H1 (cell line): ENCODE measurements around the gene BMI1. TPM values are rescaled to one million over a fixed set of nuclear protein-coding genes. Genes with fewer than 3 reads are reported as not detected.

Experiments
- polyA plus RNA-seq, 7 experiments: library from polyadenylated mRNA; depleted of rRNA in 3 of 7; stranded (reverse) in 5 of 7; unstranded in 2 of 7; fragments of >200 nt in 5 of 7; fragments of 200-250 nt in 2 of 7; gene quantifications; 1 replicate in 5 of 7; 2 replicates in 1 of 7; 4 replicates in 1 of 7; pipeline versions ENCODE4 v1.2.1 to v1.2.3, GENCODE V29; 2011 to 2013; ENCODE audit warnings: missing spikeins in 2 of 7, mixed read lengths in 2 of 7
- total RNA-seq: library from RNA; stranded (reverse); fragmentation: NEBNext Ultra II Directional; extraction: Animal tissue kit (Norgen Biotek cat#: 25700); gene quantifications from 2 replicates; pipeline ENCODE4 v1.2.1, GENCODE V29; 2021
- TF ChIP-seq, protein P1 (sequence below): IDR thresholded peaks from 2 replicates; pipeline ENCODE4 v1.6.1; 2012; ENCODE audit warnings: inconsistent platforms

The BMI1 gene
- total and polyA plus RNA-seq, 2 of the 8 experiments (the other 6 are each of a cell fraction or from before 2014, with no cell fraction given): 2.8 to 10.7 TPM

DNA sequence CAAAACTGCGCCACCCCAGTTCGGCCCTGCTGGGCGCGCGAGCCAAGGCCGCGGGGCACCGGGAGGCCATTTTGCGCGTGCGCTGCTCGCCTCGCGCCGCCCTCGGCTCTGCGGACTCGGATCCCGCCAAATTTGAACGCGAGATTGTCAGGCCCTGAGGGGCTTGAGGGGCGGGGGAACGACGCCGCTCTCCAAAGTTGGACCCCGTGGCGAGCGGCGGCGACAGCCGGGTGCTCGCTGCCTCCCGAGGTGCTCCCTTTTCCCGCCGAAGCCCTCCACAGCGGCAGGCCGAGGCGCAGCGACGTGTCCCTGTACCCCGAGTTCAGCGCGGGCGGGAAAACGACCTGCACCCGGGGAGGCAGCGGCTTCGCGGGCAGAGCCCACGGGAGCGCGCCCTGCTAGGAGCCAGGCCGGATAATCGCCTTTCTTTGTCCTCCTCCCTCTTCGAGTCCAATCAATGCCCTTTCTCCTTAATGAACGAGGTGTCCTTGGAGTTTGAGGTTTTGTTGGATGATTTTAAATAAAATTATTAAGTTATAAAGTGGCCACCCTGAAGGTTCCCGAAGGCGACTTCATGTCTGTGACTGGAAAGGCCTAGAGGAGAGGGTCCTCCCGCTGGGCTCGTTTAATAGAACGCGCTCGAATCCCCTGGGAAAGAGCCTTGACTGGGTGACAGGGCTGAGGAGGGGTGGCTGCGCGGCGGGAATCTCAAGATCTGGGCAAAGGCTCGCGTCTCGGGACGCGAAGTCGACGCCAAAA, 13.7 kb downstream of the BMI1 start (continued):
- TF ChIP-seq, protein P1, sequence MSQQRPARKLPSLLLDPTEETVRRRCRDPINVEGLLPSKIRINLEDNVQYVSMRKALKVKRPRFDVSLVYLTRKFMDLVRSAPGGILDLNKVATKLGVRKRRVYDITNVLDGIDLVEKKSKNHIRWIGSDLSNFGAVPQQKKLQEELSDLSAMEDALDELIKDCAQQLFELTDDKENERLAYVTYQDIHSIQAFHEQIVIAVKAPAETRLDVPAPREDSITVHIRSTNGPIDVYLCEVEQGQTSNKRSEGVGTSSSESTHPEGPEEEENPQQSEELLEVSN: peak; percentile 100
